Measurements from ENCODE around the gene DACH1.
"Not testable (repeated sequence)": the region's sequence is repeated elsewhere in the genome, so short reads cannot be mapped to it uniquely, and the experiment has no call there.

DACH1 gene

GRCh38 chr13:71867131-71867814 is at the start of gene DACH1:
DACH1 (minus strand) TSS chr13:71867204.
- DNase-seq (ENCODE audit: low read depth) = peak; percentile 50

- no peak for DNase-seq (ENCODE audit: low read depth)
These were observed 46.7 kb upstream of the DACH1 start for GRCh38 chr13:71913717-71914116.

- no peak for DNase-seq (ENCODE audit: low read depth)
These were observed 45.5 kb upstream of the DACH1 start for GRCh38 chr13:71912524-71912923.

- DNase-seq (ENCODE audit: low read depth) = no peak
These were observed 39.4 kb upstream of the DACH1 start for GRCh38 chr13:71906448-71906847.

GRCh38 chr13:71902676-71903075 is 35.7 kb upstream of the DACH1 start:
- DNase-seq (ENCODE audit: low read depth) = no peak

- DNase-seq (ENCODE audit: low read depth) = not testable (repeated sequence)
These were observed 26.5 kb upstream of the DACH1 start for GRCh38 chr13:71893506-71893905.

- no peak for DNase-seq (ENCODE audit: low read depth)
These were observed 19.9 kb upstream of the DACH1 start for GRCh38 chr13:71886880-71887279.

- DNase-seq (ENCODE audit: low read depth) = no peak
These were observed 15.1 kb upstream of the DACH1 start for GRCh38 chr13:71882120-71882519.

GRCh38 chr13:71880753-71881541 is 13.9 kb upstream of the DACH1 start:
- no peak for DNase-seq (ENCODE audit: low read depth)

GRCh38 chr13:71879808-71880344 is 12.9 kb upstream of the DACH1 start:
- DNase-seq (ENCODE audit: low read depth) = no peak

- peak; percentile 15 for DNase-seq (ENCODE audit: low read depth)
These were observed 12.1 kb upstream of the DACH1 start for GRCh38 chr13:71879129-71879535.

- no peak for DNase-seq (ENCODE audit: low read depth)
These were observed 10.3 kb upstream of the DACH1 start for GRCh38 chr13:71877256-71877653.

- DNase-seq (ENCODE audit: low read depth) = no peak
These were observed 9.7 kb upstream of the DACH1 start for GRCh38 chr13:71876648-71877255.

GRCh38 chr13:71875823-71876222 is 8.8 kb upstream of the DACH1 start:
- no peak for DNase-seq (ENCODE audit: low read depth)

GRCh38 chr13:71874458-71874857 is 7.5 kb upstream of the DACH1 start:
- no peak for DNase-seq (ENCODE audit: low read depth)

- no peak for DNase-seq (ENCODE audit: low read depth)
These were observed 6.6 kb upstream of the DACH1 start for GRCh38 chr13:71873418-71874247.

- no peak for DNase-seq (ENCODE audit: low read depth)
These were observed 4.8 kb upstream of the DACH1 start for GRCh38 chr13:71871844-71872243.

GRCh38 chr13:71871176-71871754 is 4.3 kb upstream of the DACH1 start:
- DNase-seq (ENCODE audit: low read depth) = no peak

- no peak for DNase-seq (ENCODE audit: low read depth)
These were observed 3.1 kb upstream of the DACH1 start for GRCh38 chr13:71870100-71870499.

- no peak for DNase-seq (ENCODE audit: low read depth)
These were observed 2.3 kb upstream of the DACH1 start for GRCh38 chr13:71869274-71869673.

GRCh38 chr13:71866335-71867130 is 471 bp downstream of the DACH1 start:
- peak; percentile 4 for DNase-seq (ENCODE audit: low read depth)
